Chondrocyte (in vitro differentiated cells): Measurements from ENCODE around the gene PYGO1. TPM values are rescaled to one million over a fixed set of nuclear protein-coding genes. Genes with fewer than 3 reads are reported as not detected.

Source experiments
- DNase-seq: peaks from one replicate; pipeline ENCODE4 v3.0.0; 2021; ENCODE audit warnings: mixed read lengths, low spot score
- H3K27ac Mint-ChIP-seq: one replicate; pipeline ENCODE4 v1.8.0; 2021; ENCODE audit warnings: mild to moderate bottlenecking, moderate library complexity, mixed read lengths; ENCODE audit not compliant: unreplicated experiment
- H3K27me3 Mint-ChIP-seq: 2 replicates; pipeline ENCODE4 v1.8.0; 2021; ENCODE audit warnings: low read depth, mixed read lengths
- H3K36me3 Mint-ChIP-seq: 2 replicates; pipeline ENCODE4 v1.8.0; 2021; ENCODE audit warnings: low read depth, mixed read lengths
- H3K4me1 Mint-ChIP-seq: 2 replicates; pipeline ENCODE4 v1.8.0; 2021; ENCODE audit warnings: low read depth, mild to moderate bottlenecking, mixed read lengths
- H3K4me3 Mint-ChIP-seq: one replicate; pipeline ENCODE4 v1.8.0; 2021; ENCODE audit warnings: mild to moderate bottlenecking, moderate library complexity, mixed read lengths; ENCODE audit not compliant: unreplicated experiment
- H3K9me3 Mint-ChIP-seq: 2 replicates; pipeline ENCODE4 v1.8.0; 2021; ENCODE audit warnings: low read depth, mixed read lengths
- CTCF ChIP-seq: fragments of 200-600 bp; sonication (generic); IDR thresholded peaks from 2 replicates; pipeline ENCODE4 v1.5.0; 2021; ENCODE audit warnings: antibody characterized with exemption, mild to moderate bottlenecking, moderate library complexity
- total RNA-seq: library from RNA; stranded (reverse); gene quantifications from 3 replicates; pipeline ENCODE4 v1.2.1, GENCODE V29; 2021

PYGO1 gene
- total RNA-seq, 1 donor from 2014 or later: 20.5 TPM

GRCh38 chr15:55589287-55589686, 1.1 kb upstream of the PYGO1 start:
- Mint-ChIP-seq H3K4me3 (peak overlapping the region; percentile 70), H3K4me1 (peaks cover 8% of the 10 kb centered on the region), H3K9me3 (no peaks in the 10 kb centered on the region), H3K27me3 (no peaks in the 10 kb centered on the region), H3K27ac (peak overlapping the region; percentile 60), H3K36me3 (no peaks in the 10 kb centered on the region)
- no peak for DNase-seq
- no peak for TF ChIP-seq CTCF

- no peak for TF ChIP-seq CTCF
- H3K4me1 Mint-ChIP-seq: peaks cover 8% of the 10 kb centered on the region
- no peak for DNase-seq
Observed at GRCh38 chr15:55588815-55589115, 620 bp upstream of the PYGO1 start.

GRCh38 chr15:55587321-55588069, 650 bp downstream of the PYGO1 start:
- Mint-ChIP-seq H3K4me1 (peaks cover 11% of the 10 kb centered on the region), H3K4me3 (no peak overlapping the region), H3K36me3 (no peaks in the 10 kb centered on the region), H3K27ac (peak overlapping the region; percentile 86), H3K9me3 (no peaks in the 10 kb centered on the region), H3K27me3 (no peaks in the 10 kb centered on the region)
- TF ChIP-seq CTCF: no peak
- DNase-seq: no peak

More at GRCh38 chr15:55588815-55589115, 620 bp upstream of the PYGO1 start:
- Mint-ChIP-seq H3K36me3 (no peaks in the 10 kb centered on the region), H3K4me3 (peak overlapping the region; percentile 70), H3K27me3 (no peaks in the 10 kb centered on the region), H3K9me3 (no peaks in the 10 kb centered on the region), H3K27ac (peak overlapping the region; percentile 60)

GRCh38 chr15:55586808-55587207, 1.3 kb downstream of the PYGO1 start:
- TF ChIP-seq CTCF: no peak
- DNase-seq: no peak
- Mint-ChIP-seq H3K4me1 (peaks cover 13% of the 10 kb centered on the region), H3K4me3 (no peak overlapping the region), H3K27ac (no peak overlapping the region), H3K9me3 (no peaks in the 10 kb centered on the region), H3K27me3 (no peaks in the 10 kb centered on the region), H3K36me3 (no peaks in the 10 kb centered on the region)

- Mint-ChIP-seq H3K4me3 (no peak overlapping the region), H3K4me1 (peaks cover 26% of the 10 kb centered on the region), H3K27me3 (no peaks in the 10 kb centered on the region), H3K36me3 (no peaks in the 10 kb centered on the region), H3K9me3 (peaks cover 4% of the 10 kb centered on the region), H3K27ac (no peak overlapping the region)
- DNase-seq: no peak
- TF ChIP-seq CTCF: no peak
Observed at GRCh38 chr15:55576943-55577342, 11.2 kb downstream of the PYGO1 start.
